ENCODE results near the gene UBE2O.

Gene UBE2O

DNA sequence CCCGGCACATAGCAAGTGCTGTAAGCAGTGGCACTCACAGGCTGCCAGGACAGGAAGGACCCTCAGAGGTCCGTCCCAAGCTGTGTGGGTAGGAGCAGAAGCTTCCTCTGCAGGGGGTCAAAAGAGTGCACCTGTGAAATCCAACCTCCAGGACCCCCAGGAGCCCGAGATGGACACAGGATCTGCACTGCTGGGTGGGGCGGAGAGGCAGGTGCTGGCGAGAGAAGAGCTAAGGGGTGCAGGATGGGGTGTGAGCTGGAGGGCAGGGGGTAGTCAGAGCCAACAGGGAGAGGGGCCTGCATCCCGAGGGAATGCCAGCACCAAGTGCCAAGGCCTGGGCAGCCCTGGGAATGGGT, 13.8 kb upstream of the UBE2O start:
- TF ChIP-seq GATA3 (IDR thresholded peaks at IDR 0.05; ENCODE audit: low read depth, low read length) (no peak), GATA2 (IDR thresholded peaks at IDR 0.05; ENCODE audit: low read depth, low read length) (no peak)

DNA sequence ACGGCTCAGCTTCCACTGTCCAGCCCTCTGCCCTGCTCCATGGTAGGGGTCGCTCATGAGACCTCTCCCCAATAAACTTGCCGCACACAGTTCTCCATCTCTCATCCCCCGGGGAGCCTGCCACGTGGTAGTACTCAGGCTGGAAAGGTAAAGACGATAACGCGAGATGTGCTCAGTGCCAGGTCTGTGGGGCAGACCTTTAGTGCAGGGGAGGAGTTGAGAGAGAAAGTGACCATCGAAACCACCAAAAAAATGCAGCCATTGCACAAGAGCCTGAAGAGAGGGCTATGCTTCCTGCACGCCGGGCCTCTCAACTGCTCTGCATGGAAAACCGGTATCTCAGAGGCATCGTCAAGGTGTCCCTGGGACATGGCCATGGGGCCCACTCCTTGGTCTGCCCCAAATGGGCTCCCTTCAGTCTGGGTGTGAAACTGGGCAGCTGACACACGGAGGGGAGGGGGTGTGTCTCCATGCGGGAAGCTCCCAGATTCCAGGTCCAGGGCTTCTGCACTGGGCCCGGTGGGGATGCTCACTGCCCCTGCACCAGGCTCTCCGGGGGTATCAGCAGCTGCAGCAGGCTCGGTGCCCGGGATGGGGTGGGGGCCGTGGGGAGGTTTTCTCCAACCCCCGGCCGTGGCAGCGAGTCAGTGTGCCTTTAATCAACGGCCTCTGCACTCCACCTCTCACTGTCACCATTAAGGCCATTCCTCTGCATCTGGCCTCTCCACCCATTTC, 9.8 kb upstream of the UBE2O start:
- TF ChIP-seq GATA2 (IDR thresholded peaks at IDR 0.05; ENCODE audit: low read depth, low read length), result no peak
- no peak for TF ChIP-seq GATA3 (IDR thresholded peaks at IDR 0.05; ENCODE audit: low read depth, low read length)

DNA sequence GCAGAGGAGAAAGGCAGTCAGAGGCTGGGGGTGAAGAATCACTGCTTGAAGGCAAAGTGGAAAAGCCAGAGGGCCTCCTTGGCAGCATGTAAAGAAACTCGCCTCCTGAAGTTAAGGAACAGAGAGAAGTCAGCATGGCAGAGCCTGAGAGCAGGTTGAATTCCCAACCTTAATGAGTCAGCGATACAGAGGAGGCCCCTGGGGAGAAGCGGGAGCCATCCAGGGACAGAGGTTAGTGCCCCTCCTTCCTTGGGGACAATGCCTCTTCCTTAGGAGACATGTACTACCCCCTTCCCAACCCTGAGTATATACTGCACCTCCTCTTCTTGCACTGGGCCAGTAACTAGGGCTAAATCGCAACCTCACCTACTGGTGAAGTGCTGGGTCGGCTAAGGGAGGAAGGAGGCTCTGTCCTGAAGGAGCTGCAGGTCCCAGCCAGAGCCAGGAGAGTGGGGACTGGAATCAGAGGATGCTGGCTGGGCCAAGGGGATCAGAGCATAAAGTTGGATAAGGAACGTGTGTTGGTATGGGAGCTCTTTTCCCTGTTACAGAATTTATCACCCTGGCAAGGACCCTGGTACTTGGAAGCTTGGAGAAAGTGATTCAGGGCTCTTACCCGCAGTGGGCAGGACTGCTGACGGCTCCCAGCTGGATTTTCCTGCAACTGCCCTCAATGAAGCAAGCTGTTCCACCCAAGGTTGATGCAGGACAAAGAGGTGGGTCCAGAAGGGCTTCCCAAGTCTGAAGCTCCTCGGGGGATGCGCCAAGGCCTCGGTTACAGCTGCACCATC, 9.0 kb upstream of the UBE2O start:
- no peak for TF ChIP-seq GATA3 (IDR thresholded peaks at IDR 0.05; ENCODE audit: low read depth, low read length)
- no peak for TF ChIP-seq GATA2 (IDR thresholded peaks at IDR 0.05; ENCODE audit: low read depth, low read length)

DNA sequence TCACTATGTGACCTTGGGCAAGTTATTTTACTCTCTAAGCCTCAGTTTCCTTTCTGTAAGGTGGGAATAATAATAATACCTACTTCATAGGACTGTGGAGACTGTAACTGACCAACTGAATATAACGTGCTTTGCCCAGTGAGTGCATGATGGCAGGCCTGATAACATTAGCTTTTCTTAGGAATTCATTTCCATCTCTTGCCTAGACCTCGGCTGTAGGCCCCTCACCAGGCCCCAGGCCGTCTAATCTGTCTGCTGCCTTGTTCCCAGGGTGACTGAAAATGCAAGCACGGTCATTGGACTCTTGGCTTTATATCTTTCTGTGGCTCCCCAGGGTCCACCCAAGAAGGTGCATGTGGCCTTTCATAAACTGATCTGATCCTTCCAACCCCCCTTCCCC, 6.7 kb upstream of the UBE2O start:
- TF ChIP-seq GATA3 (IDR thresholded peaks at IDR 0.05; ENCODE audit: low read depth, low read length), result no peak
- TF ChIP-seq GATA2 (IDR thresholded peaks at IDR 0.05; ENCODE audit: low read depth, low read length), result peak; percentile 51; the same call in 1 of the 2 replicates

DNA sequence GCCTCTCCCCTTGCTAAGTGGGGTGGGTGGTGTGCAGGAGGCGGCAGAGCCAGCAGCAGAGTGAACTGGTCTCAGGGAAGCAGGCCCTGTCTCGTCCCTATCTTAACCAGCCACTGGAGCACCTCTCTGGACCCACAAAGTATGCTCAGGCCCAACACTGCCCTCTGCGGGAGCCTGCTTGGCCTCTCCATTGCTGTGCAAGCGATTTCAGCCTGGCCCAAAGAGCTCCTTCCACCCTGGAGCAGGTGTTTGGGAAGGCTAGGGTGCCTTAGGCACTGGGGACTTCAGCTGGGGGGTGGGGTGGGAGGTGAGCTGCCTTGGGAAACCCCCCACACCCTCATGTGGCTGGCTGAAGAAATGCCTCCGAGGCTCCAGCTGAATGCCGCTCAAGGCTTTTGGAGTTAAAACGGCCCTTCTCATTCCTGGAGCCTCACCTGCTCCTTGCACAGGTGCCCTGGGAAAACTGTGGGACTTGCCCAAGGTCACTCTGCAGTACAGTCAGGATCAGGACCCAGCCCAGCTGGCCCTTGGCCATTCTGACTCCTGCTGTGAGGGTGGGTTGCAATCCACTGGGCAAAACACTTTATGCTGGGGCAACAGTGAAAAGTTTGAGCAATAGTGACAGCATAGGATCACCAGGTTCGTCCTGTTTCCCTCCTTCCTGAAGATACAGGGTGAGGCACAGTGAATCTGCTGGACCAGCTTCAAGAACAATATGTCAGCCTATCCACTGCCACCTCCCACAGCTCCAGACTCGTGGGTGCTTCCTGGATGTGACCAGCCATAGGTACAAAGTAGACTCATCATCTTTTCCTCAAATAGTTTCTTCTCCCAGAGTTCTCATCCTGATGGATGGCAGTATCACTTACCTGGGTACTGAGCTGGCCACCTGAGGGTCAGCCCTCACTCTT, 5.9 kb upstream of the UBE2O start:
- no peak for TF ChIP-seq GATA3 (IDR thresholded peaks at IDR 0.05; ENCODE audit: low read depth, low read length)
- no peak for TF ChIP-seq GATA2 (IDR thresholded peaks at IDR 0.05; ENCODE audit: low read depth, low read length)

DNA sequence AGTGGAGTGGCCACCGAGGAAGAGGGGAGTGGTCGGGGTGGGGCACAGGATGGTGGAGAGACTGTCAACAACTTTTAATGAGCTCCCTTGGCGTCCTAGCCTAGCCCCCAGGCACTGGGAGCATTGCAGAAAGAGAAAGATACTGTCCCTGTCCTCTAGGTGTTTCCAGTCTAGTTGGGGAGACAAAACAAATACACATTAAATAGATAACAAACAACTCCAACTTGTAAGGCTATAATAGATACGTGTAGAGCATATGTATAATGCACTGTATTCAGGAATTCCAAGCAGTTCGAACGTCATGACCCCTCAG, 435 bp upstream of the UBE2O start:
- no peak for TF ChIP-seq GATA3 (IDR thresholded peaks at IDR 0.05; ENCODE audit: low read depth, low read length)
- TF ChIP-seq GATA2 (IDR thresholded peaks at IDR 0.05; ENCODE audit: low read depth, low read length), result no peak

DNA sequence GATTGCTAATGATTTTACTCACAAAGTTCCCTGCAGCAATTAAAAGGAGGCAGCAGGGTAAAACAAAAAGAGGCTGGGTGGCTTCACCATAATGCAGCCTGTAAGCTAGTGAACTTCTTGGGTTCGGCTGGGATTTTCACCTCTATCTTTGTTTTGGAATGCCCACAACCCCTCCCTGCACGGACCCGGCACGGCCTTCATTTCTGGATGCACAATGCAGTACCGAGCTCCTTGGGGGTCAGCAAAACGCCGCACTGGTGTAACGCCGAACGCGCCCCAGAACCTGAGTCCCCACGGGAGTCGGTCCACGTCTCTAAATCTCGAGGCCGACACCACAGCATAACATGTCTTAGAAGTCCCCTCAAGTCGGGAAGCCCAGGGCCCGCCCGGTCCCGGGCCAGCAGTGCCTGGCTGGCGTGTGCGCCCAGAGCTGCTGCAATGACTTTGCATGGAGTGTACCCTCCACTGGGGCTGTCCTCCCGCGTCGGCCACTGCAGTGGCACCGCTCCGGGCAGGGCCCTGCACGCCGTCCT, 759 bp downstream of the UBE2O start:
- no peak for TF ChIP-seq GATA3 (IDR thresholded peaks at IDR 0.05; ENCODE audit: low read depth, low read length)
- TF ChIP-seq GATA2 (IDR thresholded peaks at IDR 0.05; ENCODE audit: low read depth, low read length), result no peak

DNA sequence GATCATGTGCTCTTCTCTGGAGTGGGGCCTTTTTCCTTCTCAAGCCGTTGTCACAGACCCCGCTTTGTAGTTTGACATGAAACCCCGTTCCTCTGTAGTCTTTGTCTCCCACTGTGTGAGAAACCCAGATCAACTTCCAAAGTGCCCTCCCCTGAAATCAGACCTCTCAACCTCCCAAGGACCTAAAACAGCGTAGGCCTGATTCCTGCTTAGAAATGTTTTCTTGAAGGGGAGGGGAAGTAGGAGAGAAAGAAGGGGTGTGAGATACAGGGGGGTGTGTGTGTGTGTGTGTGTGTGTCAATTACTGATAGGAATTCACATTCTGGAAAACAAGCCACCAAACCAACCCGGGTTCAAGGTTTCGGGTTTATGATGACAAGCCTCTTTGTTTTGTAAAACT, 1.4 kb downstream of the UBE2O start:
- TF ChIP-seq GATA3 (IDR thresholded peaks at IDR 0.05; ENCODE audit: low read depth, low read length) (no peak), GATA2 (IDR thresholded peaks at IDR 0.05; ENCODE audit: low read depth, low read length) (no peak)

DNA sequence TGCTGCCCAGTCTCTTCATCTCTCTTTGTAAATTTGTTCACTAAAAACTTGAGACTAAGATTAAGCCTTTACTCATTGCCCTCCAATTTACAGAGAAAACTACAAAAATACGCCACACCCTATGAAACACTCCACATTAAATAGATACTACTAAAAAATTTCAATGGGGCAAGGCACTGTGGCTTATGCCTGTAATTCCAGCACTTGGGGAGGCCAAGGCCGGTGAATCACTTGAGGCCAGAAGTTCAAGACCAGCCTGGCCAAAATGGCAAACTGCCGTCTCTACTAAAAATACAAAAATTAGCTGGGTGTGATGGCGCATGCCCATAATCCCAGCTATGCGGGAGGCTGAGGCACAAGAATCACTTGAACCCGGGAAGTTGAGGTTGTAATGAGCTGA, 3.8 kb downstream of the UBE2O start:
- TF ChIP-seq GATA3 (IDR thresholded peaks at IDR 0.05; ENCODE audit: low read depth, low read length), result no peak

DNA sequence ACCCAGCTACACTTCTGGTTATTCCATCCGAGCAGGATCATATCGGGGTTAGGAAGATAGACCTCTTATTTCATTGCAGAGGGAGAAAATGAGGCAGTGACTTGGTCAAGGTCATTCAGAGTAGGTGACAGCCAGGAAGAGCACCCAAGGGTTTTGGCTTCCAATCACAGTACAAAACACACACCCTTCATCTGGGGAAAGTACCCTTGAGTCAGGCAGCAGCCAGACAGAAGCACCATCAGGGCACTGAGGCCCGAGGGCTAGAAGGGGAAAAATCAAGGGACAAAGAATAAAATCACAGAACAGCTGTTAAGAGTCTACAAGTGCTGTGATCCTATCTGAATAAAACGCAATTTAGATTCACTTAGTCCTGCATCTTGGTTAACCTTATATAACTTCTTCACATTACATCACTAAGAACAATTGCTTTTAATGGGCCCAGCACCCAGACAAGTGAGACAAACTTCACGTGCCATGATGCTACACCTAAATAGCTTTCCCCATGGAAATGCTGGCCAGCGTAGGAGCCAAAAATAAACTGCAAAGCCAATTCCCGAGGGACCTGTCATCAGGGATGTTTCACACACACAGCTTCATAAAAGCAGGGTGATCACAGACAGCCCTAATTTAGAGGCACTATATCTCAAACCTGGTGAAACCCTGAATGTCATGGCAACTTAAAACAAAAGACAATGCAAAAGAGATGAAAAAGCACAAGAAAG, 4.9 kb downstream of the UBE2O start:
- TF ChIP-seq GATA2 (IDR thresholded peaks at IDR 0.05; ENCODE audit: low read depth, low read length), result no peak
- TF ChIP-seq GATA3 (IDR thresholded peaks at IDR 0.05; ENCODE audit: low read depth, low read length), result no peak

DNA sequence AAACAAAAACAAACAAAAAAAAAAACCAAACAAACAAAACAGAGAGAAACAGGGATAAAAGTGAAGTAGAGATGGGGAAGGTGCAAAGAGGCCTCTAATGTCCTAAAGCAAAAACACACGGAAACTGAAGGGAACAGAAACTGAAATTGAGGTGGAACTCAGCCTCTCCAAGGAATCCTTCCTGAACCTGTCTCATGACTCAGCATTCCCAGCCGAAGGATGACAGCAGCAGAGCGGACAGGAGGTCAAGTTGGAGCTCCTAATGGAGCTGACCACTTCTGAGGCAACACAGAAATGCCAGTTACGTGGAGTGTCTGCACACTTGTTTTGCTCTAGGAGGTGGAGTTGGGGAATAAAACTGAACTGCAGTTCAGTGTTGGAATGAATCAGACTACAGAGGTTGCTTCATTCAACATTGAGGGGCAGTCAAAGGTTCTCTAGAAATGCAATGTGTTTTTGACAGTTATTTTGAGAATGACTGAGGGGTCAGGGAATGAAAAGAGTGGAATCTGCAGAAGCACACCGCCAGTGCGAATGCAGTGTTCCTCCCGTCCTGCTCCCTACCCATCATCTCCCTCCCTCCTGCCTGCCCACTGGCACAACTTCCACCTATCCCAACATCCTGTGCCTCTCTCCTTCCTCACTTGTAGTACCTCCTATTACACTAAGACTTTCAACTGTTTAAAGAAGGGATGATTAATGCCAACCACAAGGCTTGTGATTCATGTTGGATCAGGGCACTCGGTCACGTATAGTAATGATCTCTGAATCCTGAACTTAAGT, 6.3 kb downstream of the UBE2O start:
- TF ChIP-seq GATA3 (IDR thresholded peaks at IDR 0.05; ENCODE audit: low read depth, low read length) (no peak), GATA2 (IDR thresholded peaks at IDR 0.05; ENCODE audit: low read depth, low read length) (no peak)

DNA sequence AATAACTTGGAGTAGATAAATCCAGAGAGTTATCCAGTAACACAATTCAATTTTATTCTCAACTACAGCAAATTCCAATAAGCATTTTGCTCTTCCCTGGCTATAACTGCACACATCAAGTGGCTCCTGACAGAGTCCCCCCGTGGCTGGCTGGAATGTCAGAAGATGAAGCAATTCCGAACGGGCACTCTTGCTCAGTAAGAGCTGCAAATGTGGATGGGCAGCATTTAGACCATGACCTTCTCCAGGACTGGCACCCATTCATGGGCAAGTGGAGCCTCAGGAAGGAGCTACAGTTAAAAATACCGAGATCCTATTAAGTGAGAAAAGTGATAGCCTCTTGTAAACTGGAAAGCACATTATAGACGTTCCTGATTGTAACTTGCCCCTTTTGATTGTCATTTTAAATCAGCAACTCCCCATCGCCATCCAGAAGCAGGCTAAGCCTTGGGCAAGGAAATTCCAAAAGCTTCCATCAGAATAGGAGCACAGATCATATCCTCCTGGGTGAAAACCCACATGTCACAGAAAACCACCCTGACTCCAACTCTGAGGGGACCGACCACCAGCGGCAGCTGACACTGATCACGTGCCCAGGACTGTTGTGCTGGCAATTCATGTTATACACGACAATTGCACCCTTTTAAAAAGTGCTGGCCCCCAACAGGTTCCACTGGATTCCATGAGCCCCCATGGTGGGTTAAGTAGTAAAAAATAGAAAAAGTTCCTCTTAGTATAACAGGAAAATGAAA, 7.1 kb downstream of the UBE2O start:
- no peak for TF ChIP-seq GATA3 (IDR thresholded peaks at IDR 0.05; ENCODE audit: low read depth, low read length)
- TF ChIP-seq GATA2 (IDR thresholded peaks at IDR 0.05; ENCODE audit: low read depth, low read length), result no peak
